K562 (cell line): Measurements from ENCODE around the gene RASSF7. TPM values are rescaled to one million over a fixed set of nuclear protein-coding genes. Genes with fewer than 3 reads are reported as not detected.

Source experiments
- BCL6 ChIP-seq: fragments of 250-450 bp; sonication (Bioruptor Pico); IDR thresholded peaks from 2 replicates; pipeline ENCODE4 v1.4.0; 2020
- EP300 ChIP-seq: IDR thresholded peaks from 2 replicates; pipeline ENCODE4 v1.6.1; 2012; ENCODE audit warnings: low read length, improper control_type of control experiment
- GTF2B ChIP-seq: IDR thresholded peaks from 2 replicates; pipeline ENCODE4 v1.6.1; 2011; ENCODE audit not compliant: insufficient read length; ENCODE audit errors: extremely low read depth
- NR2F6 ChIP-seq: fragments of 450-650 bp; formaldehyde crosslinking; IDR thresholded peaks from 2 replicates; pipeline ENCODE4 v1.4.0; 2020; ENCODE audit warnings: mild to moderate bottlenecking
- REST ChIP-seq, 2 experiments: fragments of 450-650 bp; formaldehyde crosslinking in 1 of 2; IDR thresholded peaks; 2 replicates each; pipeline versions ENCODE4 v1.4.0 to v1.6.1; 2014 to 2020; ENCODE audit warnings: mild to moderate bottlenecking in 2 of 2, borderline replicate concordance in 1 of 2, low read depth in 1 of 2
- RUNX1 ChIP-seq: sonication (generic); IDR thresholded peaks from 2 replicates; pipeline ENCODE4 v1.6.1; 2016; ENCODE audit warnings: antibody characterized with exemption, low read depth
- ZBTB17 ChIP-seq: fragments of 450-650 bp; formaldehyde crosslinking; IDR thresholded peaks from 2 replicates; pipeline ENCODE4 v1.4.0; 2020; ENCODE audit warnings: mild to moderate bottlenecking
- polyA plus RNA-seq, 8 experiments: library from polyadenylated mRNA; depleted of rRNA in 4 of 8; stranded (reverse) in 5 of 8; unstranded in 3 of 8; fragments of >200 nt; fragmentation: Nextera tagmentation in 2 of 8; fragmentation: Illumina TruSeq in 1 of 8; extraction: Ambion mirVana in 2 of 8; extraction: Trizol in 1 of 8; gene quantifications; 2 replicates each; pipeline versions ENCODE4 v1.2.1 to v1.2.3, GENCODE V29; 2011 to 2014; ENCODE audit warnings: inconsistent platforms in 1 of 8, missing spikeins in 1 of 8
- total RNA-seq, 7 experiments: library from RNA; depleted of rRNA in 6 of 7; stranded (reverse); fragments of >200 nt in 6 of 7; fragmentation: Illumina TruSeq in 2 of 7; extraction: Trizol in 2 of 7; gene quantifications; 2 replicates each; pipeline versions ENCODE4 v1.2.1 to v1.2.3, GENCODE V29; 2011 to 2021; ENCODE audit warnings: low replicate concordance in 1 of 7
- TF ChIP-seq, protein P1 (sequence below), 2 experiments: fragments of 450-650 bp; IDR thresholded peaks; 2 replicates each; pipeline ENCODE4 v1.6.1; 2016; ENCODE audit warnings: mild to moderate bottlenecking in 2 of 2, borderline replicate concordance in 1 of 2, low read depth in 1 of 2, moderate library complexity in 1 of 2

RASSF7 gene
- total and polyA plus RNA-seq, 9 of the 15 experiments (the other 6 are each of a cell fraction or from before 2014, with no cell fraction given), result 0.41 to 45.2 (median 18.6) TPM

DNA sequence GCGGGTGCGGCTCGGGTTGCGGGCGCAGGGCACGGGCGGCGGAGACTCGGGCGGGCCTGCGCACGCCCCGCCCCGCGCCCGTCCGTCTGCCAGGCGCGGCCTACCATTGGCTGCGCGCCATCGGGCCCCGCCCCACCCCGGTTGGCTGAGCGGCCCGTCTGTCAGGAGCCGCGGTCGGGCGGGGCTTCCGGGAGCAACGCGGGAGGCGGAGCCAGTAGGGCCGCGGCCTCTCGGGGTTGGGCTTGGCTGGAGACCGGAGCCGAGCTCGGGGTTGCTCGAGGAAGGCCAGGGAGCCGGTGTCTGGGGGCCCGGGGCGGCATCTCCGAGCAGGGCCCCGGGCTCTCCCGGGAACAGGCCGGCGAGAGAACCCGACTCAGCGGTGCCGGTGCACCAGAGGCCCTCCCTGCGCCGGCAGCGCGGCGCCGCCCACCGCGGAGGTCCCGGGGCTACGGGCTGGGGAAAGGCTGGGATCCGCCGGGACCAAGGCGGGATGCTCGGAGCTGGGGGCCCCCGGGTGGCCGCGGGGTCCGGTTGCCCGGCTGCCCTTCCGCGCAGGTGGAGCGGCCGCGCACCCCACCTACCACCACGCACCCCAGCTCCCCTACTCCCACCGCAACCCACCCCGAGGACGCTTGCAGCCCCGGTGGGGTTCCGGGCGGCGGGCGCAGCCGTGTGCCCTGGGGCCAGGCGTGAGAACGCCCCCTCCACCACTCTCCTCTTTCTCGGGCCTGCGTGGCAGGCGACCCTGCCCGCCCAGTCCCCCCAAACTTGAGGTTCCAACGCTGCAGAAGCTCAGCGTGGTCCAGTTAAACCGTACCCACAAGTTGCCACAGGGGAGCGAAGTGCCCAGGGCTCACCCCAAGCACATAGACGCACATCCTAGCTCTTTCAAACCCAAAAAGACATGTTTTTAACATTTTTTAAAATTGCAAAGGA lies 25.0 kb upstream of the RASSF7 start, which contains the start of gene HRAS (continued):
- TF ChIP-seq GTF2B, result no peak
- TF ChIP-seq, protein P1, sequence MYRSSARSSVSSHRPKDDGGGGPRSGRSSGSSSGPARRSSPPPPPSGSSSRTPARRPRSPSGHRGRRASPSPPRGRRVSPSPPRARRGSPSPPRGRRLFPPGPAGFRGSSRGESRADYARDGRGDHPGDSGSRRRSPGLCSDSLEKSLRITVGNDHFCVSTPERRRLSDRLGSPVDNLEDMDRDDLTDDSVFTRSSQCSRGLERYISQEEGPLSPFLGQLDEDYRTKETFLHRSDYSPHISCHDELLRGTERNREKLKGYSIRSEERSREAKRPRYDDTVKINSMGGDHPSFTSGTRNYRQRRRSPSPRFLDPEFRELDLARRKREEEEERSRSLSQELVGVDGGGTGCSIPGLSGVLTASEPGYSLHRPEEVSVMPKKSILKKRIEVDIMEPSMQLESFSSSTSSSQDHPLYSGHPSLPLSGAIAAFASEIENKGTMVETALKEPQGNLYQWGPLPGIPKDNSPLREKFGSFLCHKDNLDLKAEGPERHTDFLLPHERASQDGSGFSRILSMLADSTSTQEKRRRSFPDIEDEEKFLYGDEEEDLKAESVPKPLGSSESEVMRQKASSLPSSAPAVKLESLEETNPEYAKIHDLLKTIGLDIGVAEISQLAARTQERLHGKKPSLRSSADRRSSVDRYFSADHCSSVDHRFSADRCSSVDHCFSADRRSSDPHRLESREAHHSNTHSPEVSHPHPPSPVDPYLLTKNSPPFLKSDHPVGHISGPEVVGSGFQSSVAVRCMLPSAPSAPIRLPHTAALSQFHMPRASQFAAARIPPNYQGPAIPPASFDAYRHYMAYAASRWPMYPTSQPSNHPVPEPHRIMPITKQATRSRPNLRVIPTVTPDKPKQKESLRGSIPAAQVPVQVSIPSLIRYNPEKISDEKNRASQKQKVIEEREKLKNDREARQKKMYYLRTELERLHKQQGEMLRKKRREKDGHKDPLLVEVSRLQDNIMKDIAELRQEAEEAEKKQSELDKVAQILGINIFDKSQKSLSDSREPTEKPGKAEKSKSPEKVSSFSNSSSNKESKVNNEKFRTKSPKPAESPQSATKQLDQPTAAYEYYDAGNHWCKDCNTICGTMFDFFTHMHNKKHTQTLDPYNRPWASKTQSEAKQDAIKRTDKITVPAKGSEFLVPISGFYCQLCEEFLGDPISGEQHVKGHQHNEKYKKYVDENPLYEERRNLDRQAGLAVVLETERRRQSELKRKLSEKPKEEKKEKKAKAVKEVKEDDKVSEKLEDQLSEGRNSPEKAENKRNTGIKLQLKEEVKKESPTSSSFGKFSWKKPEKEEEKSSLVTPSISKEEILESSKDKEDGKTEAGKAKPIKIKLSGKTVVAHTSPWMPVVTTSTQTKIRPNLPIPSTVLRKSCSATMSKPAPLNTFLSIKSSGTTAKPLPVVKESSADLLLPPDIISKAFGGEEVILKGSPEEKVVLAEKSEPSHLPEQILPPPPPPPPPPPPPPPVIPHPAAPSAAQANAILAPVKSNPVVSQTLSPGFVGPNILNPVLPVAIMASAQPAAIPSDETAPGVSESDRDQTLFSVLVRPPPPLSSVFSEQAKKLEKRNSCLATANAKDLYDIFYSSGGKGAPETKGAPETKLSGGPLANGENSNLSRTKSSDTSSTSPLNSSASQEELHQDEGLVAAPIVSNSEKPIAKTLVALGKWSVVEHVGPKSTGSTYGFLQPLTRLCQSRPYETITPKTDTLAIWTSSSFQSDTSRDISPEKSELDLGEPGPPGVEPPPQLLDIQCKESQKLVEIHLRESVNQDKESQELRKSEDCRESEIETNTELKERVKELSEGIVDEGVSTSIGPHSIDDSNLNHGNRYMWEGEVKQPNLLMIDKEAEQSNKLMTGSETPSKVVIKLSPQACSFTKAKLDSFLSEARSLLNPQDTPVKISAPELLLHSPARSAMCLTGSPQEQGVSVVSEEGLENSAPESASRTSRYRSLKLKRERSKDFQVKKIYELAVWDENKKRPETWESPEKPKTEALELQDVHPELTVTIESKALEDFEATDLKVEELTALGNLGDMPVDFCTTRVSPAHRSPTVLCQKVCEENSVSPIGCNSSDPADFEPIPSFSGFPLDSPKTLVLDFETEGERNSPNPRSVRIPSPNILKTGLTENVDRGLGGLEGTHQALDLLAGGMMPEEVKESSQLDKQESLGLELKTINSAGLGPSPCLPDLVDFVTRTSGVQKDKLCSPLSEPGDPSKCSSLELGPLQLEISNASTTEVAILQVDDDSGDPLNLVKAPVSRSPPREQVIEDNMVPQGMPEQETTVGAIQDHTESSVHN (IDR thresholded peaks at IDR 0.05; ENCODE audit: borderline replicate concordance in 1 of 2, low read depth in 1 of 2), result no peak
- TF ChIP-seq EP300, result no peak
- no peak for TF ChIP-seq BCL6 (CRISPR knock-in tag)
- TF ChIP-seq ZBTB17, result no peak
- no peak for TF ChIP-seq REST (IDR thresholded peaks at IDR 0.05; ENCODE audit: borderline replicate concordance)
- peak; percentile 35; the same call in 1 of the 2 replicates for TF ChIP-seq REST (CRISPR knock-in tag; IDR thresholded peaks at IDR 0.05; ENCODE audit: low read depth)
- no peak for TF ChIP-seq RUNX1
- no peak for TF ChIP-seq NR2F6
